SW 1271 (cell line): Measurements from ENCODE around the gene PGAP2.
"Not testable (repeated sequence)": the region's sequence is repeated elsewhere in the genome, so short reads cannot be mapped to it uniquely, and the experiment has no call there.

Experiments
- DNase-seq, 2 experiments: peaks; one replicate each; lab custom pipeline; 2025; lab: John Stamatoyannopoulos, UW

The PGAP2 gene

GRCh38 chr11:3803726-3804495 is 4.4 kb upstream of the PGAP2 start:
- no peak for DNase-seq

GRCh38 chr11:3808861-3809623 is 682 bp downstream of the PGAP2 start:
- DNase-seq: peak in 1 of 2 experiments; percentile 42

GRCh38 chr11:3809624-3809928 is 1.2 kb downstream of the PGAP2 start:
- DNase-seq: no peak

GRCh38 chr11:3810446-3810845 is 2.1 kb downstream of the PGAP2 start:
- no peak for DNase-seq

GRCh38 chr11:3810951-3811350 is 2.6 kb downstream of the PGAP2 start:
- no peak for DNase-seq

- not testable (repeated sequence) for DNase-seq
Observed at GRCh38 chr11:3814832-3815231, 6.5 kb downstream of the PGAP2 start.

- no peak for DNase-seq
Observed at GRCh38 chr11:3815845-3816244, 7.5 kb downstream of the PGAP2 start.

GRCh38 chr11:3816673-3817072 is 8.3 kb downstream of the PGAP2 start:
- no peak for DNase-seq

GRCh38 chr11:3817181-3817800 is 8.9 kb downstream of the PGAP2 start:
- no peak for DNase-seq

- no peak for DNase-seq
Observed at GRCh38 chr11:3820971-3821370, 12.6 kb downstream of the PGAP2 start.

- no peak for DNase-seq
Observed at GRCh38 chr11:3822312-3822711, 14.0 kb downstream of the PGAP2 start.

- no peak for DNase-seq
Observed at GRCh38 chr11:3823303-3823702, 14.9 kb downstream of the PGAP2 start.

- no peak for DNase-seq
Observed at GRCh38 chr11:3823762-3824506, 15.6 kb downstream of the PGAP2 start.

GRCh38 chr11:3824714-3825472 is 16.5 kb downstream of the PGAP2 start:
- peak in 1 of 2 experiments; percentile 21 for DNase-seq

- no peak for DNase-seq
Observed at GRCh38 chr11:3825473-3826154, 17.3 kb downstream of the PGAP2 start.

- DNase-seq: no peak
Observed at GRCh38 chr11:3826721-3827120, 18.4 kb downstream of the PGAP2 start.

GRCh38 chr11:3827434-3828186 is 19.2 kb downstream of the PGAP2 start:
- DNase-seq: no peak

- no peak for DNase-seq
Observed at GRCh38 chr11:3830088-3830487, 21.7 kb downstream of the PGAP2 start.

GRCh38 chr11:3830730-3831129 is 22.4 kb downstream of the PGAP2 start:
- DNase-seq: no peak
